Activated T-cell treated with anti-CD3 and anti-CD28 coated beads, Interleukin-2, amount 50 U/mL, for 24 hours (primary cell): ENCODE data around the gene RPS16.

Experiments used
- DNase-seq: peaks from one replicate; pipeline ENCODE4 v3.0.0-alpha.2; 2020
- H3K27ac Mint-ChIP-seq: 2 replicates; pipeline ENCODE4 v1.8.0; 2020; ENCODE audit warnings: mild to moderate bottlenecking, mixed read lengths
- H3K27me3 Mint-ChIP-seq: 2 replicates; pipeline ENCODE4 v1.8.0; 2020; ENCODE audit warnings: mixed read lengths
- H3K36me3 Mint-ChIP-seq: 2 replicates; pipeline ENCODE4 v1.8.0; 2020; ENCODE audit warnings: low read depth, mixed read lengths
- H3K4me1 Mint-ChIP-seq: 2 replicates; pipeline ENCODE4 v1.8.0; 2020; ENCODE audit warnings: low read depth, mixed read lengths
- H3K4me3 Mint-ChIP-seq: 2 replicates; pipeline ENCODE4 v1.8.0; 2020; ENCODE audit warnings: mild to moderate bottlenecking, moderate library complexity, mixed read lengths
- H3K9me3 Mint-ChIP-seq: 2 replicates; pipeline ENCODE4 v1.8.0; 2020; ENCODE audit warnings: mixed read lengths

RPS16 gene

DNA sequence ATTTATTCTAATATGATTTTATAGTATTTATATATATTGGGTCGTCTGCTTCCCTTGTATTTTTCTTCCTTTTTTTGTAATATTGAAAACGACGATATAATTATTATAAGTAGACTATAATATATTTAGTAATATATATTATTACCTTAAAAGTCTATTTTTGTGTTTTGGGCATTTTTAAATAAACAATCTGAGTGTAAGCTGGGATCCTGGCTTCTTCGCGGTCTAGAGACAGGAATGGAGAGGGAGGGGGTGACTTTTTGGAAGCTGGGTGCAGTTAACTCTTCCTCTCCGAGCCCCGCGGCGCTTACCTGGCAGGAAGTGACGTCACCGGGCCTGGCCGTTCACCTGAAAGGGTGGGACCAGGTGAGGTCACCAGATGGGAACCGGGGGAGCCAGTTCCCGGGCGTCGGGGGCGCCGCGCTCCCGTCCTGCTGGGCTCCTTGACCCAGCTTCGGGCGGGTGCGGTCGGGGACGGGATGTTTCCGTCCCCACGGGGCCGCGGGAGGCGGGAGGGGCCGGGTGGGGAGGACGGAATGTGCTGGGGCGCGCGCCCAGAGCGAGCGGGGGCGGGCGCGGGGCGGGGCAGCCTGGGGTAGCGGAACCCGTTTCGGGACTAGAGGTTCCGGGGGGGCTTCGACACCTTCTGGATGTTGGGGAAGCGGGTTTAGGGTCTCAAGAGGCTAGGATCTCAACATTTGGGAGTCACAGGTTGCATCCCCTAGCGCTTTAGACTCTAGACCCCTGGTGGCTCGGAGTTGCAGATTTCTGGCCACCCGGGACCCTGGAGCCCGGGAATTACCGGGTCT, 26.3 kb downstream of the RPS16 start:
- DNase-seq, result peak; percentile 83

DNA sequence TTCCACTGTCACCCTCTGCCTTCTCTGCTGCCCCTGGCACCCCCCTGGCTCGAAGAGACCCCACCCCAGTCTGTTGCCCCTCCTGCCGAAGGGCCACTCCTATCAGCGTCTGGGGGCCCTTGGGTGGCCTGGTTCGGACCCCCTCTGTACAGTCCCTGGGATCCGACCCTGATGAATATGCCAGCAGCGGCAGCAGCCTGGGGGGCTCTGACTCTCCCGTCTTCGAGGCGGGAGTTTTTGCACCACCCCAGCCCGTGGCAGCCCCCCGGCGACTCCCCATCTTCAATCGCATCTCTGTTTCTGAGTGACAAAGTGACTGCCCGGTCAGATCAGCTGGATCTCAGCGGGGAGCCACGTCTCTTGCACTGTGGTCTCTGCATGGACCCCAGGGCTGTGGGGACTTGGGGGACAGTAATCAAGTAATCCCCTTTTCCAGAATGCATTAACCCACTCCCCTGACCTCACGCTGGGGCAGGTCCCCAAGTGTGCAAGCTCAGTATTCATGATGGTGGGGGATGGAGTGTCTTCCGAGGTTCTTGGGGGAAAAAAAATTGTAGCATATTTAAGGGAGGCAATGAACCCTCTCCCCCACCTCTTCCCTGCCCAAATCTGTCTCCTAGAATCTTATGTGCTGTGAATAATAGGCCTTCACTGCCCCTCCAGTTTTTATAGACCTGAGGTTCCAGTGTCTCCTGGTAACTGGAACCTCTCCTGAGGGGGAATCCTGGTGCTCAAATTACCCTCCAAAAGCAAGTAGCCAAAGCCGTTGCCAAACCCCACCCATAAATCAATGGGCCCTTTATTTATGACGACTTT, 27.1 kb downstream of the RPS16 start:
- Mint-ChIP-seq H3K4me1 (peaks cover 55% of the 10 kb centered on the region), H3K9me3 (no peaks in the 10 kb centered on the region), H3K27me3 (no peaks in the 10 kb centered on the region), H3K36me3 (peaks cover 30% of the 10 kb centered on the region), H3K4me3 (peak overlapping the region; percentile 96), H3K27ac (peak overlapping the region; percentile 96)
- DNase-seq, result peak; percentile 54

More for the DNA sequence above, 26.3 kb downstream of the RPS16 start:
- H3K36me3 Mint-ChIP-seq, result peaks cover 34% of the 10 kb centered on the region
- peak overlapping the region; percentile 97 for H3K27ac Mint-ChIP-seq
- peak overlapping the region; percentile 96 for H3K4me3 Mint-ChIP-seq
- H3K27me3 Mint-ChIP-seq, result no peaks in the 10 kb centered on the region
- H3K9me3 Mint-ChIP-seq, result no peaks in the 10 kb centered on the region
- H3K4me1 Mint-ChIP-seq, result peaks cover 57% of the 10 kb centered on the region

GRCh38 chr19:39407660-39408391, 27.9 kb downstream of the RPS16 start:
- Mint-ChIP-seq H3K27me3 (no peaks in the 10 kb centered on the region), H3K36me3 (peaks cover 27% of the 10 kb centered on the region), H3K4me3 (peak overlapping the region; percentile 96), H3K9me3 (no peaks in the 10 kb centered on the region), H3K4me1 (peaks cover 59% of the 10 kb centered on the region), H3K27ac (peak overlapping the region; percentile 96)
- peak; percentile 68 for DNase-seq

DNA sequence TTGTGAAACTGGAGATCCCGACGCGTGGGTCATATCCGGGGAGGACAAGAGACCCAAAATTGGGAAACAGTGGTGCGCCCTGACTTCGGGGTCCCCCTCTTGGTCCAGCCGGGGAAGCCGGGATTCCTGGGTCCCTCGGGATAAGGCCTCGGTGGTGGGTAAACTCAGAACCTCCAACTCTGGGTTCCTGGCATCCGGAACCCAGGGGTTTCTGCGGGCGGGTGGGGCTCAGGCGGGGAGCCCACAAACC, 28.4 kb downstream of the RPS16 start:
- no peaks in the 10 kb centered on the region for H3K27me3 Mint-ChIP-seq
- H3K4me1 Mint-ChIP-seq, result peaks cover 62% of the 10 kb centered on the region

GRCh38 chr19:39406656-39407409, 28.9 kb downstream of the RPS16 start, which contains the start of gene ZFP36:
Gene ZFP36, plus strand, starts transcription at chr19:39406847. Its CDS starts 58 bp downstream, at chr19:39406905.
- peaks cover 64% of the 10 kb centered on the region for H3K4me1 Mint-ChIP-seq
- H3K36me3 Mint-ChIP-seq, result peaks cover 26% of the 10 kb centered on the region
- peak within 1 kb of the TSS; percentile 96 for H3K4me3 Mint-ChIP-seq
- peak within 1 kb of the TSS; percentile 99 for H3K27ac Mint-ChIP-seq
- H3K27me3 Mint-ChIP-seq, result no peaks in the 10 kb centered on the region
- no peaks in the 10 kb centered on the region for H3K9me3 Mint-ChIP-seq
- DNase-seq, result peak; percentile 92

More for the DNA sequence above, 28.4 kb downstream of the RPS16 start:
- H3K36me3 Mint-ChIP-seq, result peaks cover 26% of the 10 kb centered on the region
- H3K4me3 Mint-ChIP-seq, result peak overlapping the region; percentile 96
- H3K9me3 Mint-ChIP-seq, result no peaks in the 10 kb centered on the region
- DNase-seq, result no peak
- peak overlapping the region; percentile 96 for H3K27ac Mint-ChIP-seq

DNA sequence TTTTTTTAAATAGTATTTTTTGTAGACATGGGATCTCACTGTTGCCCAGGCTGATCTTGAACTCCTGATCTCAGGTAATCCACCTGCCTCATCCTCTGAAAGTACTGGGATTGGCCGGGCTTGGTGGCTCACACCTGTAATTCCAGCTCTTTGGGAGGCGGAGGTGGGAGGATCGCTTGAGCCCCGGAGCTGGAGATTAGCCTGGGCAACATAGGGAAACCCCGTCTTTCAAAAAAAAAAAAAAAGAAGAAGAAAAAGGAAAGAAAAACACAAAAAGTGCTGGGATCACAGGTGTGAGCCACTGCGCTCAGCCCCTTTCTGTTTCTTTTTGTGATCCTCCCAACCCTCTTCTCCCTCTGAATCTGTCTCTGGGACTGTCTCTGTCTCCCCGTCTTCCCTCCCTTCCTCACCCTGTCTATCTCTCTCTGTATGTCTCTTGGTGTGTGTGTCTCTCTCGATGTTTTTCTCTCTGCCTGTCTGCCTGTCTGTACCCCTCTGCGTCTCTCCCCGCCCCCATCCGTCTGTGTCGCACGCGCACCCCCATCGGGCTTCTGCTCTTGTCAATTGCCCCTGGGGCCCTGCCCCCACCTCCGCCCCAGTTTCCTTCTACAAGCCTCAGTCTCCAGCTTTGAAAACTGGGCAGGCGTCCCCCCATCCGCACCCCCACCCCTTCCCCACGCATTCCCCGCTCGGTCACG, 29.6 kb downstream of the RPS16 start:
- Mint-ChIP-seq H3K9me3 (no peaks in the 10 kb centered on the region), H3K4me1 (peaks cover 64% of the 10 kb centered on the region), H3K27me3 (no peaks in the 10 kb centered on the region), H3K4me3 (peak overlapping the region; percentile 96), H3K36me3 (peaks cover 26% of the 10 kb centered on the region), H3K27ac (peak overlapping the region; percentile 99)
- peak; percentile 90 for DNase-seq

GRCh38 chr19:39405261-39405957, 30.3 kb downstream of the RPS16 start:
- H3K9me3 Mint-ChIP-seq, result no peaks in the 10 kb centered on the region
- H3K27ac Mint-ChIP-seq, result peak overlapping the region; percentile 99
- H3K4me3 Mint-ChIP-seq, result peak overlapping the region; percentile 96
- H3K27me3 Mint-ChIP-seq, result no peaks in the 10 kb centered on the region
- H3K4me1 Mint-ChIP-seq, result peaks cover 63% of the 10 kb centered on the region
- H3K36me3 Mint-ChIP-seq, result peaks cover 26% of the 10 kb centered on the region
- DNase-seq, result no peak

GRCh38 chr19:39403331-39404312, 32.1 kb downstream of the RPS16 start:
- DNase-seq, result peak; percentile 95
- Mint-ChIP-seq H3K4me1 (peaks cover 70% of the 10 kb centered on the region), H3K36me3 (peaks cover 30% of the 10 kb centered on the region), H3K4me3 (peak overlapping the region; percentile 80), H3K27ac (peak overlapping the region; percentile 99), H3K27me3 (no peaks in the 10 kb centered on the region), H3K9me3 (no peaks in the 10 kb centered on the region)

DNA sequence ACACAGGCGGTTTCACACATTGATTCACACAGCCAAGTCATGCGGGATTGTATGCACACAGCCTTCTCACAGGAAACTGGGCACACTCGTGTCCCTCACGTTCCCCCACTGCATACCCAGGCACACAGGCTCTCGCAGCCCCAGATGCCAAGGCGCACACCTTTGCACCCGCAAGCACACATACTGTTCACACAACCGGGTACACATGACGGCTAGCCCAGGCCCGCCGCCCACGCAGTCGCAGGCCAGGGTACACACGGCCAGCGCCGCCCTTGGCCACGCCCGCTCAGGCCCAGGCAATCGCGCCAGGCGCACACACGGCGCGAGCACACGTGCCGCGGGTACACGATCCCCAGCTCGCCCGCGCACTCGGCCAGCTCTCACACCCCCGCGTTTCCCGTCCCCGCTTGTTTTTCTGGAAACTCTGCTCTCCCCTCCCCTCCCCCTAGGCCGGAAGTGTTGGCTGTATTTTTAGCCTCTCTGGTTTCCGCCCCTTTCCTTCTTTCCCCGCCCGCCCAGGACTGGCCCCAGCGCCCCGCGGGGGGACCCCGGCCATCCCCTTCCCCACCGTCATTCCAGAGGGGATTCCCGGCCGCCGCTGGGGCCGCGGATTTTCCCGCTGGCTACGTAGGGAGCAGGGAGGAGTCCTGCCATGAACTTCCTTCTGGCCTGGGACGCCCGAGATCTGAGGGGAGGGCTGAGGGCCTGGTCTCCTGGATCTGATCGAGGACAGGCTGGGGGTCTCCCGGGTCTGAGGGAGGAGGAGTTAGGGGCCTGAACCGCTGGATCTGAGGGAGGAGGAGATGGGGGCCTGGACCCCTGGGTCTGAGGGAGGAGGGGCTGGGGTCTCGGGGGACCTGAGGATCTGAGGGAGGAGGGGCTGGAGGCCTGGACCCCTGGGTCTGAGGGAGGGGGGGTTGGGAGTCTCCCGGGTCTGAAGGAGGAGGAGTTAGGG, 33.1 kb downstream of the RPS16 start:
- Mint-ChIP-seq H3K9me3 (no peaks in the 10 kb centered on the region), H3K27me3 (no peaks in the 10 kb centered on the region), H3K36me3 (peaks cover 23% of the 10 kb centered on the region), H3K4me1 (peaks cover 77% of the 10 kb centered on the region), H3K4me3 (peak overlapping the region; percentile 80), H3K27ac (peak overlapping the region; percentile 99)
- peak; percentile 86 for DNase-seq

DNA sequence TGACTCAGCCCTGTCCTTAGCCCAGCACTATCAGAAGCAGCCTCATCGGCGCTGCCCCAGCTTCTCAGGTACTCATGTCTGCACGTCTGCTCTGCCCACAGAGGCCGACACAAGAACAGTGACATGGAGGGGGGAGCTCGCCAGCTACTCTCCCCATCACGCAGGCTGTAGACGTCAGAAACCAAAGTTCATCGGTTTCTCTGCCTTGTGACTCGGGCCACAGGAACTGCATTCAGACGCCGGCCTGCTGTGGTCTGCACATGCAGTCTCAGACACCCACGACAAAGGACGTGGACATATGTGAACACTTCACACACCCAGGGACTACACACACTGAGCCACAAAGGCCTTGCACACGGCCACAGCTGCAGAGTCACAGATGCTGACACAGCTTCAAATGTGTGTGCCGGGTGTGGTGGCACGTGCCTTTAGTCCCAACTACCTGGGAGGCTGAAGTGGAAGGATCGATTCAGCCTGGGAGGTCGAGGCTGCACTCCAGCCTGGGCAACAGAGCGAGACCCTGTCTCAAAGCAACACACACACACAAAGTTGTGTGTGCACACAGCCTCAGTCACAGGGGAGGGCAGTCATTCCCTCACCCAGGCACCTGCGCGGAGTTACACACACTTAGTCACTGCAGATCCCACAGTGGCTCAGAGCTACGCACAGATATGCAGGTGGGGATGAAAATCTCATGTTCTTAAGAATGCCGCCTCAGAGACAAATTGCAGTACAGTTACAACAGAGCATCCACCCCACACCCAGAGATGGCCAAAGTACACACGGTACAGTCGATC, 34.0 kb downstream of the RPS16 start:
- H3K4me3 Mint-ChIP-seq, result peak overlapping the region; percentile 80
- H3K27me3 Mint-ChIP-seq, result no peaks in the 10 kb centered on the region
- peaks cover 14% of the 10 kb centered on the region for H3K36me3 Mint-ChIP-seq
- peaks cover 84% of the 10 kb centered on the region for H3K4me1 Mint-ChIP-seq
- H3K27ac Mint-ChIP-seq, result peak overlapping the region; percentile 99
- H3K9me3 Mint-ChIP-seq, result no peaks in the 10 kb centered on the region
- DNase-seq, result peak; percentile 81

- peak overlapping the region; percentile 99 for H3K27ac Mint-ChIP-seq
- no peaks in the 10 kb centered on the region for H3K27me3 Mint-ChIP-seq
- DNase-seq, result no peak
- peaks cover 82% of the 10 kb centered on the region for H3K4me1 Mint-ChIP-seq
- H3K4me3 Mint-ChIP-seq, result peak overlapping the region; percentile 80
- H3K36me3 Mint-ChIP-seq, result peaks cover 13% of the 10 kb centered on the region
- no peaks in the 10 kb centered on the region for H3K9me3 Mint-ChIP-seq
These were observed 34.6 kb downstream of the RPS16 start for GRCh38 chr19:39401070-39401548.
